GM23248 (cell line): Measurements from ENCODE around the gene FARS2. TPM values are rescaled to one million over a fixed set of nuclear protein-coding genes. Genes with fewer than 3 reads are reported as not detected.

Experiments
- DNase-seq: peaks from one replicate; pipeline ENCODE4 v3.0.0-alpha.2; 2015
- H2AFZ ChIP-seq: fragments of 200-600 bp; sonication (generic); 2 replicates; pipeline ENCODE4 v1.6.1; 2016; ENCODE audit warnings: antibody characterized with exemption
- H3F3A ChIP-seq: fragments of 200-600 bp; sonication (generic); 2 replicates; pipeline ENCODE4 v1.6.1; 2016; ENCODE audit warnings: mild to moderate bottlenecking, antibody characterized with exemption, mixed run types; ENCODE audit not compliant: insufficient read depth
- H3K27ac ChIP-seq: fragments of 200-600 bp; sonication (generic); 2 replicates; pipeline ENCODE4 v1.5.1; 2016; ENCODE audit warnings: mild to moderate bottlenecking
- H3K27me3 ChIP-seq: fragments of 200-600 bp; sonication (generic); replicated peaks from 2 replicates; pipeline ENCODE4 v1.6.1; 2016; ENCODE audit warnings: mild to moderate bottlenecking; ENCODE audit not compliant: insufficient read depth
- H3K36me3 ChIP-seq: fragments of 200-600 bp; sonication (generic); 2 replicates; pipeline ENCODE4 v1.6.1; 2016; ENCODE audit warnings: low read depth, mild to moderate bottlenecking
- H3K4me1 ChIP-seq: fragments of 200-600 bp; sonication (generic); 2 replicates; pipeline ENCODE4 v1.6.1; 2016; ENCODE audit warnings: mild to moderate bottlenecking; ENCODE audit not compliant: insufficient read depth
- H3K4me2 ChIP-seq: fragments of 200-600 bp; sonication (generic); one replicate; pipeline ENCODE4 v1.6.1; 2016; ENCODE audit warnings: mild to moderate bottlenecking; ENCODE audit not compliant: unreplicated experiment
- H3K4me3 ChIP-seq: fragments of 200-600 bp; sonication (generic); 2 replicates; pipeline ENCODE4 v1.5.1; 2016; ENCODE audit warnings: mild to moderate bottlenecking
- H3K79me2 ChIP-seq: fragments of 200-600 bp; sonication (generic); 2 replicates; pipeline ENCODE4 v1.6.1; 2016; ENCODE audit warnings: mild to moderate bottlenecking; ENCODE audit not compliant: insufficient read depth
- H3K9ac ChIP-seq: fragments of 200-600 bp; sonication (generic); 2 replicates; pipeline ENCODE4 v1.6.1; 2016; ENCODE audit warnings: mild to moderate bottlenecking
- H3K9me2 ChIP-seq: fragments of 200-600 bp; sonication (generic); 2 replicates; pipeline ENCODE4 v1.6.1; 2016; ENCODE audit warnings: mixed run types, mild to moderate bottlenecking, moderate library complexity; ENCODE audit not compliant: insufficient read depth
- H3K9me3 ChIP-seq: fragments of 200-600 bp; sonication (generic); one replicate; pipeline ENCODE4 v1.6.1; 2017; ENCODE audit warnings: low read depth
- H4K20me1 ChIP-seq: fragments of 200-600 bp; sonication (generic); 2 replicates; pipeline ENCODE4 v1.6.0; 2016; ENCODE audit not compliant: insufficient read depth
- EZH2 ChIP-seq: fragments of 200-600 bp; sonication (generic); IDR thresholded peaks from 2 replicates; pipeline ENCODE4 v1.6.1; 2018; ENCODE audit warnings: antibody characterized with exemption, mild to moderate bottlenecking; ENCODE audit not compliant: insufficient read depth, poor library complexity, severe bottlenecking
- EZH2phosphoT487 ChIP-seq: fragments of 200-600 bp; sonication (generic); IDR thresholded peaks from 2 replicates; pipeline ENCODE4 v1.6.1; 2018; ENCODE audit warnings: antibody characterized with exemption, moderate library complexity, mild to moderate bottlenecking, low read depth; ENCODE audit not compliant: insufficient read depth
- WGBS, 2 experiments: methylation state at CpG; one replicate each; pipeline ENCODE4 v1.1.6; 2015 to 2017; ENCODE audit warnings: low lambda C conversion rate in 2 of 2, low coverage in 1 of 2; ENCODE audit errors: missing lambda C conversion rate in 2 of 2; 5-methylcytosine and 5-hydroxymethylcytosine counted together
- in situ Hi-C: fragments of 300-500 bp; cut with MboI; formaldehyde crosslinking; loops from 2 replicates; pipeline ENCODE4 v1.15.0; 2020
- polyA plus RNA-seq: library from polyadenylated mRNA; unstranded; fragments of >200 nt; fragmentation: Nextera tagmentation; extraction: Ambion mirVana; gene quantifications from 2 replicates; pipeline ENCODE4 v1.2.1, GENCODE V29; 2016
- total RNA-seq: library from RNA; depleted of rRNA; stranded (reverse); fragments of >200 nt; shearing (Covaris generic); gene quantifications from 2 replicates; pipeline ENCODE4 v1.2.3, GENCODE V29; 2014

FARS2 gene
- total and polyA plus RNA-seq, 2 experiments from 2014 or later = 15.1 to 16.5 TPM

DNA sequence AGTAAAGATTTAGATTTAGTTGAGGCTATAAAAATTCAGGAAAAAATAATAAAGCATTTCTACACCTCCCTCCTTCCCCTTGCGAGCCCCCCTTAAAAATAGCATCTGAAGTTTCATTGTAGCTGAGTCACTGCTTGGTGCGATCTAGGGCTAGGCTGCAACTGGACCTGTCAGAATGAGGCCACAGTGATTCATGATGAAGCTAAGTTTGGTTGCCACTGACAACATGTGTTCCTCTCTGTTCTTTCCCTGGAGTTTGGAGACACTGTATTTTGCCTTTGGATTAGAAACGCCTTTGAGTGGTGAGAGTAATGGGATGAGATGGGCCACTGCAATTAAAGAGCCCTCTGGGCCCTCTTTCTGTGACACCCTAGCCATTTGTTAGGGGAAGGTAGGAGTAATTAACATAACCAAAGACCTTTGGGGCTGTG, 411.3 kb downstream of the FARS2 start:
- H2AFZ ChIP-seq = peak overlapping the region; percentile 46
- DNase-seq = peak; percentile 96
- H3F3A ChIP-seq = peaks cover 31% of the 10 kb centered on the region
- H3K9me2 ChIP-seq = 0 out of 2 replicates have a peak, but pooled peaks cover 4% of the 10 kb centered on the region
- H3K36me3 ChIP-seq = no peaks in the 10 kb centered on the region
- no peaks in the 10 kb centered on the region for H4K20me1 ChIP-seq
- H3K4me2 ChIP-seq = peak overlapping the region; percentile 85
- in situ Hi-C loops = no loop called here
- H3K9ac ChIP-seq = peak overlapping the region; percentile 70
- H3K79me2 ChIP-seq = no peaks in the 10 kb centered on the region
- peak overlapping the region; percentile 84 for H3K27ac ChIP-seq
- peak overlapping the region; percentile 55 for H3K4me3 ChIP-seq
- H3K4me1 ChIP-seq = peaks cover 42% of the 10 kb centered on the region
- WGBS, 2 experiments = 0 to 1% methylated on average over 3 of the region's 3 CpGs
- H3K9me3 ChIP-seq = no peaks in the 10 kb centered on the region
- TF ChIP-seq EZH2 (no peak), EZH2phosphoT487 (no peak)
- H3K27me3 ChIP-seq = no peaks in the 10 kb centered on the region

DNA sequence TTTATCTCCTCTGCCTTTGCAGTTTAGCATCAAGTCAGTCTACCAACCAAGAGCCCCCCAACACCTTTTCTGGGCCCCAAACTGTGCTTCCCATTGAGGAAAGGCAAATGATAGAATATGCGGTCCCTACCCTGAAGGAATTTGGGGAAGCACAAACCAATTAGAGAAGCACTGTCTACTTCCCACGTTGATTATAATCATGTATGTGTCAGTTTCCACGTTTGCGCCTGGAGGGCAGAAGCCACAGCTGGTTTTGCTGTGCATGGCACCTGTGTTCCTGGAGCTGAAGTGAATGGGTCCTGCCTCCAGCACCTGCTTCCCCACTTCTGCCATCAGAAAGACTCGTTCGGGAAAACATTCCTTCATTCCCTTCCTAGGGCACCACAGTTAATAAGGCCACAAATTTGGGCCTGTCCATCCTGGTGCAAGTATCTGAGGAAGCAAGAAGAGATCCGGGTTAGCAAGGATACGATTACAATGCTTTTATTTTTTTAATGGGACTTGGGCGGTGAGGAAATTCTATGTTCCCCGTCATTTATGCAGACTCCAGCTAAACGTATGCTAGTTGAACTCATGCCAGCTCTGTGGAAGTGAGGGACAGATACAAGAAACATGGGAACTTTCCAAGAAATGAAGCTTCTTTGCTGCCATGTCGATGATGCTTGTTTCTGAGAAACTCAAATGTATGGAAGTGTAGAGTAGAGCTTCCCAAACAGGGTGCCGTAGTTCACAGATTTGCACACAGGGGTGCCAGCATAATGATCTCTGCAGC, 411.9 kb downstream of the FARS2 start:
- H4K20me1 ChIP-seq = no peaks in the 10 kb centered on the region
- 88 to 89% methylated on average over 13 of the region's 13 CpGs for WGBS, 2 experiments
- H2AFZ ChIP-seq = no peak overlapping the region
- peak overlapping the region; percentile 85 for H3K4me2 ChIP-seq
- no peak overlapping the region for H3K4me3 ChIP-seq
- H3K27ac ChIP-seq = peak overlapping the region; percentile 84
- H3K9me2 ChIP-seq = 0 out of 2 replicates have a peak, but pooled peaks cover 4% of the 10 kb centered on the region
- H3K4me1 ChIP-seq = peaks cover 45% of the 10 kb centered on the region
- DNase-seq = no peak
- TF ChIP-seq EZH2phosphoT487 (no peak), EZH2 (no peak)
- H3F3A ChIP-seq = peaks cover 31% of the 10 kb centered on the region
- H3K27me3 ChIP-seq = no peaks in the 10 kb centered on the region
- H3K9me3 ChIP-seq = no peaks in the 10 kb centered on the region
- H3K36me3 ChIP-seq = no peaks in the 10 kb centered on the region
- in situ Hi-C loops = no loop called here
- no peaks in the 10 kb centered on the region for H3K79me2 ChIP-seq
- peak overlapping the region; percentile 70 for H3K9ac ChIP-seq

DNA sequence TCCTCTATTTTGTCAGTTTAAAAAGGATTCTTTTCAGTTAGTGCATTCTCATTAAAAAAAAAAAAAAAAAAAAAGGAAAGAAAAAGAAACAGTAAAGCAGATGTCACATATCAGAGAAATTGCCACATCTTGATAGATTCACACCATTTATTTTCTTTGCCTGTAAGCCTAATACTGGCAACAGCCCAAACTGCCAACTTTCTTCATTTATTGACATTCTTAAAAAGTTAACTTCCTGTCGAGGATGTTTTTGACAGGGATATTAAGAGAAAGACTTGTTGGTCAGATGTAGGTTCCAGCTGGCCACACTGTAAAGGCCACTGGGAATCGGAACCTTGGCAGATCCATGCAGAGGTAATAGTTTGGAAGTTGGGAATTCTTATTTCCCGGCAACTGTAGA, 412.8 kb downstream of the FARS2 start:
- no peak for DNase-seq
- in situ Hi-C loops = no loop called here
- Histone ChIP-seq H3K9me2 (0 out of 2 replicates have a peak, but pooled peaks cover 4% of the 10 kb centered on the region), H3F3A (peaks cover 31% of the 10 kb centered on the region), H3K4me3 (no peak overlapping the region), H3K27ac (no peak overlapping the region), H3K9me3 (no peaks in the 10 kb centered on the region), H3K79me2 (no peaks in the 10 kb centered on the region), H3K4me2 (no peak overlapping the region), H2AFZ (no peak overlapping the region), H4K20me1 (no peaks in the 10 kb centered on the region), H3K9ac (no peak overlapping the region), H3K36me3 (no peaks in the 10 kb centered on the region), H3K27me3 (no peaks in the 10 kb centered on the region), H3K4me1 (peaks cover 45% of the 10 kb centered on the region)
- no peak for TF ChIP-seq EZH2phosphoT487
- no peak for TF ChIP-seq EZH2
- WGBS, 2 experiments = 37 to 41% methylated on average over 3 of the region's 3 CpGs

DNA sequence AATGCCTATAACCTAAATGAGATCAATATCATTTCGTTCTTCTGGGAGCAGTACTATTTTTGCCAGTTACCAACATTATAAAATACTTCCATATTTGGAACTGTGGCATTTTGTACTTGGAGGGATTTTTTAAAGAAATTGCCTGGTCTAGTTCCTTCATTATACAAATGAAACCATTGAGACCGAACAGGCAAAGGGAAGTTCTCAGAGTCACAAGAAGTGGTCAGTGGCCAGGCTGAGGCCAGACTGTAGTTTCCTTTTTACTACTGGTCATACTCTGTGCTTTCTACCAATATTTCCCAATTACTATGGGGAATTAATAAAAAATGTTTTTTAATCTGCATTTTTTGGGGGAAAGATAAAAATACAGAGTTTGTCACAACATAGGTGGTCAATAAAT, 413.4 kb downstream of the FARS2 start:
- Histone ChIP-seq H3K4me1 (peaks cover 45% of the 10 kb centered on the region), H3K4me2 (no peak overlapping the region), H3K79me2 (no peaks in the 10 kb centered on the region)

More for the DNA sequence above, 413.4 kb downstream of the FARS2 start:
- Histone ChIP-seq H3K27ac (no peak overlapping the region), H3K9me3 (no peaks in the 10 kb centered on the region), H4K20me1 (no peaks in the 10 kb centered on the region), H3K9ac (no peak overlapping the region), H3K36me3 (no peaks in the 10 kb centered on the region), H3K9me2 (0 out of 2 replicates have a peak, but pooled peaks cover 4% of the 10 kb centered on the region), H3K27me3 (no peaks in the 10 kb centered on the region), H2AFZ (no peak overlapping the region), H3K4me3 (no peak overlapping the region), H3F3A (peaks cover 31% of the 10 kb centered on the region)
- 50 to 59% methylated on average over 2 of the region's 2 CpGs for WGBS, 2 experiments
- no peak for DNase-seq
- TF ChIP-seq EZH2phosphoT487 (no peak), EZH2 (no peak)
- in situ Hi-C loops = no loop called here
